HL-60 (cell line): ENCODE results near the gene LDLRAD3.

Experiments used
- REST ChIP-seq: IDR thresholded peaks from 2 replicates; pipeline ENCODE4 v1.6.1; 2012; ENCODE audit warnings: low read depth; ENCODE audit not compliant: insufficient replicate concordance
- TF ChIP-seq, protein P1 (sequence below): IDR thresholded peaks from one replicate; pipeline ENCODE4 v1.5.1; 2011; ENCODE audit warnings: low read length, control low read depth, inconsistent platforms; ENCODE audit not compliant: insufficient read depth

DNA sequence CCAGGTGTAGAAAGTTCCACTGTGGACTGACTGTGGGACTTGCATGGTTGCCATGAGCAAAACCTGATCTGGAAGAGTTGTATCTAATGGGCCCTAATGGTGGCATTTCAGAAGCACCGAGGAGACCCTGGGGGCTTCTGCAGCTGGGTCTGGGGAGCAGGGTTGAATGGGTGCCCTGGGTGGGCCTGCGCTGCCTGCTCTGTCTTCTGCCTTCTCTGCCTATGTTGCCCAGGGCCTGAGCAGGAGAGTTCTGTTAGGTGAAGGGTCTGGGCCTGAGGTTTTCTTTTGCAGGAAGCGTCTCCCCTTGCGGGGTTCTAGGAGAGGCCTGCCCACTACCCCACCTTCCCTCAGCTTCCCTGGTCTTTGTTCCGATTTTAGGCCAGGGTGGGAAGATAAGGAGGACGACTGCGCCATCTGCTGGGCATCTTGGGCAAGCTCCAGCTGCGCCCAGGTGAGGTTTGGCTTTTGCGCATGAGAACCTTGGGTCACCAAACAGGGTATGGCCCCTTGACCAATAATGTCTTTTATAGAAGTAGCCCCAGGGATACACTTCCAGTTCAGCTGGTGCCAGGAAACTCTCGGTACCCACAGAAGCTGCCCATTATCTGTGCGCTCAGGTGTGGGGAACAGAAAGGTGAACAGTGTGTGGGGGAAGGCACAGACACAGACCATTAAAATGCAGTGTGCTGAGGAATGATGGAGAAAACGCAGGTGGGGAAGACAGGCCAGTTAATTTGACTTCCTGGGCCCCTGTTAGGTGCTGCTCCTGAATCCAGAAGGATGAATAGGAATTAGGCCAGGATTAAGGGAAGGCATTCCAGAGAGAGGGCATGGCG is 322.1 kb downstream of the LDLRAD3 start:
- no peak for TF ChIP-seq REST
- TF ChIP-seq, protein P1, sequence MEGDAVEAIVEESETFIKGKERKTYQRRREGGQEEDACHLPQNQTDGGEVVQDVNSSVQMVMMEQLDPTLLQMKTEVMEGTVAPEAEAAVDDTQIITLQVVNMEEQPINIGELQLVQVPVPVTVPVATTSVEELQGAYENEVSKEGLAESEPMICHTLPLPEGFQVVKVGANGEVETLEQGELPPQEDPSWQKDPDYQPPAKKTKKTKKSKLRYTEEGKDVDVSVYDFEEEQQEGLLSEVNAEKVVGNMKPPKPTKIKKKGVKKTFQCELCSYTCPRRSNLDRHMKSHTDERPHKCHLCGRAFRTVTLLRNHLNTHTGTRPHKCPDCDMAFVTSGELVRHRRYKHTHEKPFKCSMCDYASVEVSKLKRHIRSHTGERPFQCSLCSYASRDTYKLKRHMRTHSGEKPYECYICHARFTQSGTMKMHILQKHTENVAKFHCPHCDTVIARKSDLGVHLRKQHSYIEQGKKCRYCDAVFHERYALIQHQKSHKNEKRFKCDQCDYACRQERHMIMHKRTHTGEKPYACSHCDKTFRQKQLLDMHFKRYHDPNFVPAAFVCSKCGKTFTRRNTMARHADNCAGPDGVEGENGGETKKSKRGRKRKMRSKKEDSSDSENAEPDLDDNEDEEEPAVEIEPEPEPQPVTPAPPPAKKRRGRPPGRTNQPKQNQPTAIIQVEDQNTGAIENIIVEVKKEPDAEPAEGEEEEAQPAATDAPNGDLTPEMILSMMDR = peak; percentile 87
